ENCODE results near the gene BOLA1.

- TF ChIP-seq GATA2 (IDR thresholded peaks at IDR 0.05; ENCODE audit: low read depth, low read length) (no peak), GATA3 (IDR thresholded peaks at IDR 0.05; ENCODE audit: low read depth, low read length) (no peak)
Measured at GRCh38 chr1:149903836-149904491, 4.6 kb downstream of the BOLA1 start.

Data from SH-SY5Y (cell line).